Inflammatory macrophage treated with lipopolysaccharide for 4 hours (primary cell): ENCODE measurements around the gene IFNK.

Experiments used
- DNase-seq: peaks from one replicate; pipeline ENCODE4 v3.0.0-alpha.2; 2020

The IFNK gene

DNA sequence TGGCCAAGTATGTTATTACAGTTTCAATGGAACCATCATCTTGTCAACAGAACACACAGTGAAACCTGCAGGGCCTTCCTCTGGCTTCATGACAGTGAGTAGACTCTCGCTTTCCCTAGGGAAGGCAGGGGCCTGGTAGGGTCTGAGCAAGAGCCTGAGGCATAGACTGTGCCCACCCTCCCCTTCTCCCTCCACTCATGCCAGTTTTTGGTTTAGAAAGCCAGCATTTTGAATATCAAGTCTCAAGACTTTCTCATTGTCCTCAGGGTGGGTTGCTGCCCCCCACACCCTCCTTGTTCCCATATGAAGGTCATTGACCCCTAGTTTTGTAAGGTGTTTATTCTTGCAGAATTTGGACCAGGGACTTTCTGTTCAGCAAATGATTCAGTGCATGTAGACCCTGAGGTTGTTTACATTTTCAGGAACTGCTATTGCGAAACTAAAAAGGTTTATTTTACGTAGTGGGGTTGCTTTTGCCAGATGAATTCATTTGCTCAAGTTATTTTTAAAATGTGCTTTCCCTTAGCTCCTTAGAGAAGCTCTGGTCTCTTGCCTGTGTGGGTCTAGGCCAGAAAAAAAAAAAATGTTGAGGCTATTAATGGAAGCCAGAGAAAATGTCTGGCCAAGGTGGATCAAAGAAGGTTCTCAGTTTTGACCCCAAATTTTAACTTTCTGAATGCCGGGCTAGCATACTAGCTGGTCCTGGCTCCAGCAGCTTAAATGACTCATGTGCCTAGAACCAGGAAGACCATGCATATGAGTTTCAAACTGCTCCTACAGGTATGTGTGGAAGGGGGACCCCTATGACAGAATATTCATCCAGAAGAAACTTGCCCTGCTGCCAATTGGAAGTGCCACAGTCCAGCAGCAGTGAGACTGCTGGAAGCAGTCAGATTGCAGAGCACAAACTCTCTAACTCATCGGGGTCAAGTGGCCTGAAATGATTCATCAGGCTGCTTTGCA, 15.7 kb downstream of the IFNK start:
- peak; percentile 50 for DNase-seq

DNA sequence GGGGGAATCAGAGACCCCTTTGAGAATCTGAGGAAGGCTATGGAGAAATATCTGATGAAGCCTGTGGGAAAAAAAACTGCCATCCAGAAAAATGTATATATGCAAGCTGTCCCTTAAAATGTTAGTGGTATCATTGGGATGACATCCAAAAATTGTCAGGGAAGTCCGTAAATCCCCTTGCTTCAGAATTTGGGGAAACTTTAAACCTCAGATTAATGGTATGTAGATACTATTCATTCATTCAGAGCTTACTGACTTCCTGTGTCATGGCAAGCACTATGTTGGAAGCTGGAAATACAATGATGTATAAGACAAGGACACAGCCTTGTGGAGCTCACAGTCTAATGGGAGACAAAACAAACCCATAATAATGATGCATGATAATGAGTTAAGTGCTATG, 16.4 kb downstream of the IFNK start:
- DNase-seq = no peak

DNA sequence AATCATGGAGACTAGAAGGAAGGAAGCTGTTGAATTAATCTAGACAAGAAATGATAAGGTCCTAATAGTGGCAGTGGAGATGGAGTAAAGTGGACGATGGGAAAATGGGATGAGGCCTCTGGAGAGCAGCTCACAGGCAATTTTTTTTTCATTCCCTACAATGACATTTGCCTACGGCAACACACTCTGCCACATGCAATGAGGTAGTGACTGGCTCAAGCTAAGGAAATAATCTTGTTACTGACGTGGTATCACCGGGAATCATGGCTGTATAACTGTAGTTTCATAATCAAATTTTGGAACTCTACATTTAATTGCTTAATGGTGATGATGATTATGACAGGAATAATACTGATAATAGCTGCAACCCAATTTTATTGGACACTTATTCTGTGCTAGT, 17.6 kb downstream of the IFNK start:
- no peak for DNase-seq

DNA sequence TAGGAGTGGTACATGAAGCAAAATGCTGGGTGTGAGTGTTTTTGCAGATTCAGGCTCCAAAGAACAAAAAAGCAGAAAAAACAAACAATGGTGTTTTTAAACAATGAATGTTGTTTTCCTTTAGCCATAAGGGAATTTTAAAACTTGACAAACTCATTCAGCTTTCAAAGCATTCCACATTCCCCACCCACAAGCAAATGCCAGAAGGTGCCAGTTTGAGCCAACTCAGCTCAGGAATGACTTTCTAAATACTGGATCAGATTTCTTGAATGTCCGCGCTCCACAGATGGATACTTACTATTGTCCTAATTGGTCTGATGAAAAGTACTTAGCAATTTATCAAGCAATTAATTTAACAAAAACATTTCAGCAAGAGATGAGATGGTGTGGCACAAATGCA, 18.4 kb downstream of the IFNK start:
- DNase-seq = no peak

DNA sequence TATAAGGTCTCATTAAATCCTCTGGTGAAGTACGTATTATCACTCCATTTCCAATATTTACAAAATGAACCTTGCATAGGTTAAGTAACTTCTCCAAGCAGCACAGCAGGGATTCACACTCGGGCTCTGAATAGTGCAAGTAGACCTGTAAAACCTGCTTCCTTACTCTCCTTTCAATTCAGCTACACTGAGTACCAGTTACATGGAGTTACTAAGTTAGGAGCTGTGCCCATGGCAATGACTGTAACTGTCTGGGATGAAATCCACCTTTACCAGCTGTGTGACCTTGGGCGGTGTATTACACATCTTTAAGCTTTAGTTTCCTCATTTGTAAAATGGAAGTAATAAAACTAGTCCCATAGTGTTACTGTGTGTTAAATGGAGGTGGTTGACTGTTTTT, 21.4 kb downstream of the IFNK start:
- DNase-seq = no peak

DNA sequence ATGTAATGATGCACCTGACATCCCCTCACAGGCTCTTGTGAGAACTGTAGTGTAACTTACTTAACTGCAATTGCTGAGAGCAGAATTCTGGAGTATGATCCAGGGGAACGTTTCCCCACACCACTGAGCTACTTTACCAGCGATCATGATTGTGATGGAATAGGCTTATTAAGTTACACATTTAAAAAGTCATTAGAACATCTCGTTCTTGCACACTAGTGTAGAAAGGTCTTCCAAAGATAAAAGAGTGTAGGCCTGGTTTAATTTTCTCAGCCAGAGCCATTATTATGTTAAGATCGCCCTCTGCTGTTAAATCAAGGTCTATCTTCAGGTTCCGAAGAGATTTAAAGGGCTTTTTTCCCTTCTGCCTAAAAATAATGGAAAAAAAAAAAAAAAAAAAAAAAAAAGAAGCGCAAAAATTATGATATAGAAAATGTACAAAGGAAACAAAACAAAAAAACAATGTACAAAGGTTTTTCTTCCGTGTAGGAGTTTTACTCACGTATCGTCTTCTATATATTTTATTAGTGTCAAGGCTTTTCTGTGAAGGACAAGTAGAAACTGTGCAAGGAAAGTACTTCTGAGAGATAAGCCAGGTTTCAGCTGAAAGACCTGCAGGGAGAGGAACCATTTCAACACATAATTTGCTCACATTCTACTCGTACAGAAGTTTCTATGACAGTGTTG, 24.1 kb downstream of the IFNK start:
- peak; percentile 67 for DNase-seq

DNA sequence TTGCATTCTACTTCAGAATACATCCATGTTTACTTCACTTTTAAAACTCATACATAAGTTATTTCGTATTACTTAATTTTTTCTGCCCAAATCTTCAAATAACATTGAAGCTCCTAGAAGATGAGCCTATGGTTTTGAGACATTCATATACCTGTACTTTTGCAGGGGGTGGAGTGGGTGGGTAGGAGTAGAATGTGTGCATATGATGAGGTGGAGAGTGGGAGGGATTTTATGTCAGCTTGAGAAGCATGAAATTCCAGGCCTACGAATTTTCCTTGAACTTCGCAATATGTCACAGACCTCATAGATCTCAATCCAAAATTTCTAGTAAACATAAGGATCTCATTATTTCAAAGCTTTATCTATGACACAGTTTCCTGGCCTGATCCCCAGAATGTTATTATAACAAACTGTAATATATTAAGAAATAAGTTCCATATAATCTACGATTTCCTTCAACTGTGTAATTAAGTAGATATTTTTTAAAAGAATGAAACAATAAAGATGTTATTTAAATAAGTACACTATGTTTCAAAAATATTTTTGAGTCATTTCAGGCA, 25.2 kb downstream of the IFNK start:
- no peak for DNase-seq

DNA sequence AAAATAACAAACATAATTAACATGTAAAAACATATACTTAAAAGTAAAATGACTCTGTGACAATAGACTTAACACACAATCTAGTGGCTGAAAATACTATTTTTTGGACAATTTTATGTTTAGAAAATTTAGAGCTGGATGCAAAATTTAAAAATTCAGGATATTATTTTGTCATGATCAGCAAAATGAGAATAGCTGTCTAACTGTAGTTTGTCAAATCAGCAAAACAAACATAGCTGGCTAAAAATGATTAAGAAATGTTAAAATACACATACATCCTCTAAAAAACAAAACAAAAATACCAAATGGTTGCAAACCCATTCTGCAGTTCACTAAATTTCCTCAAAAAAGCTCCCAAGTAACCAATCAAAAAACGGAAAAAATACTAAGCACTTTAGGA, 30.6 kb downstream of the IFNK start:
- DNase-seq = no peak

DNA sequence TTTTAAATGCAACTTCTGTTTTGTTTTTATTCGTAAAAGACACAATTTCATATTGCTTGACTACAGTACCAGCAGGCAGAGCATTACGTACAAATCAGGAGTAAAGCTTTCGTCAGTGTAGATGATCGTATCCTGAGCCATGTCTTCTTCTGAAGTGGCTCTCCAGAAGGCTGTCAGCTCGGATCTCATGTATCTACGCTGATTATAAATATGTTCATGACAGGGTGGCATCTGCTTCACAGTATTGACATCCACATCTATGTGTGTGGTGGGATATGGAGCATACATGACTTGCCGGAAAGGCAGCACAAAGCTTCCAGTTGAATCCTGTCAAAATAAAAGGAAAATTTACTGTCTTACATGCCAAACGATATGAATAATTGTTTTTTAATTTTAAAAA, 32.4 kb downstream of the IFNK start:
- DNase-seq = no peak

DNA sequence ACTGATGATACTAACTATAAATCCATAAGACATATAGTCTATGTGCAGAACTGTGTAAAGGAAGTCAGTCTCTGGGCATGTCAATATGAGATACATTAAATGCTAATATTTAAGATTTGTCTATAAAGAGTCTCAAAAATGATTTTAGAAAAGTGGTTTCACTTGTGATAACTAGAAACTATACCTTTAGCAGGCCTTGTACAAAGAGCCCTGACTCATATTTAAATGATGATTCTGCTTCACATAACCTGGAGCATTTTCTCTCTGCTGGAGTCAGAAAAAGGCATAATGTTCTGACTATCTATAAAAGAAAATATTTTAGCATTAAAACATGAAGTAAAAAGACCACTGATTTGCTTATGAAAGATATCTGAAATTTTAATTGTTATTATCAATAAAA, 34.2 kb downstream of the IFNK start:
- no peak for DNase-seq

DNA sequence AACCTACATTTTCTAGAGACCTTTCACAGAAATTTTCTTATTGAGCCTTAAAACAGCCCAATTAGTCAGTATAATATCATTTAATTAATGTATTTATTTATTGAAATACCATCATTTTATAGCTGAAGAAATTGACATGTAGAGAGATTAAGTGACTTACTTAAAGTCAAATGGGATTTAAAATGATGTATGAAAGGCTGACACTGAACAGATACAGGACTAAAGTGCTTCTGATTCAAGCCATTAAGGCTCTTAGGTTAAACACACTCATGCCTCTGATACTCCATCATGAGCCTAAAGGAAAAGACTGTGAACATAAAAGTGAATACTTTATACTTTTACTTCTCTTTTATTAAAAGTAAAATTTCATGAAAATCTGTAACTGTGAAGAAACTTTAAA, 36.4 kb downstream of the IFNK start:
- DNase-seq = no peak

DNA sequence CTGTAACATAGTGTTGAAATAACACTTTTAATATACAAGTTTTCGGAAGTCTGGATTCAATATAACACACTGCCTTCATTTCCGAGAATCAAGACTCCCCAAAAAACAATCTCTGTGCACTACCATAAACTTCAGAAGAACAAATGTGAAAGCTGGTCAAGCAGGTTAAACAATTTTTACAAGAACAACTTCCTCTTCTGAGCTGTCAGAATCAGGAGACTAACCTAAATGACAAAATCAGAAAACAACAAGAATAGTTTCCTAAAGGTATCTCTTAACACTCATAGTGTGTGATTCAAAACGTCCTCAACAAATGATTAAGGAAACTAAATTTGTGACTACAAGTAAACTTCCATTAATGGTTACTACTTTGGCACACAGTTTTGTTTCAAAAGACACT, 37.6 kb downstream of the IFNK start:
- DNase-seq = peak; percentile 55

DNA sequence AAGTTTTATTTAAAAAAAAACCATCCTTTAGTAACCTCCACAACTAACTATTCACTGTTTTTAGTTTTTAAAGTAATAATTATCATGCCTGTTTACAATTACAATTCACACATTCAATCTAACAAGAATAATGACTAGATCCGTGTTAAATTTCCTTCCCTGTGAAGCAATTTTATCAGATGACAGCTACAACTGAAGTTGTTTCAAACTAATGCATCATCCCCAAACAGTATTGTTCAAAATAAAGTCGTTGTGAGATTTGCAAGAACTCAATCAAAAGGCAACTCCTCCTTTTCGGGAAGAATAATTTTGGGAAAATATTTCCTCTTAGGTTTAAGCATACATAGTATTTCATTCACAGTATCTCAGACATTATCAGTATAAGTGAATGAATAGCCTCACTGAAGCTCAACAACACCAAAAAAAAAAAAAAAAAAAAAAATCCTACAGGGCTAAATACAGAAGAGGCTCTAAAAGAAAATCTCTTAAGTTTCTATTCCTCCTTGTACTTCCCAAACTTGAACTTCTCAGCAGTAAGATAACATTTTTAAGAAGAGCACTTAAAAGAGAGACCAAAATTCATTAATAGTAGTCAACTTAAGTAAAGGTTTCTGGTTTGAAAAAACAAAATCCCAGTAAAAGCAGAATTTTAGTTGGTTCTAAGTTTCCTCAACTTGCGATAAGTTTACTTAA, 39.8 kb downstream of the IFNK start:
- peak; percentile 80 for DNase-seq

DNA sequence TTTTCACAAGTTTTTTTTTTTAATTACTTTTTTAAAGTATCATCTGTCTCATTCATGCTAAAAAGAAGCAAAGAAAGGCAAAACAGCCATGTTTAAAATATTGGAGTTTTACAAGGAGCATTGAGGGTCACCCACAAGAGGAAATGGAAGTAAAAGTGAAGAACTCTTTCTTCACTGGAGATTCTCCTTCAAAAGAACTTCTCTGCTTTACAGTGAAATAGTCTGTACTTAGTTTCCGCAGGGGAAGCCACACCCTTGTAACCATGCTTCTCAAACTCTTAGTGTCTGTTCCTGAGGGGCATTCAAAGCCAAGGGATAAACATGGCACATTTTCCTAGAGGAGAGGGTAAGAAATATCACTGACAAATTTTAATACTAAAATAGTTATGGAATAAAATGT, 40.6 kb downstream of the IFNK start:
- DNase-seq = peak; percentile 92

DNA sequence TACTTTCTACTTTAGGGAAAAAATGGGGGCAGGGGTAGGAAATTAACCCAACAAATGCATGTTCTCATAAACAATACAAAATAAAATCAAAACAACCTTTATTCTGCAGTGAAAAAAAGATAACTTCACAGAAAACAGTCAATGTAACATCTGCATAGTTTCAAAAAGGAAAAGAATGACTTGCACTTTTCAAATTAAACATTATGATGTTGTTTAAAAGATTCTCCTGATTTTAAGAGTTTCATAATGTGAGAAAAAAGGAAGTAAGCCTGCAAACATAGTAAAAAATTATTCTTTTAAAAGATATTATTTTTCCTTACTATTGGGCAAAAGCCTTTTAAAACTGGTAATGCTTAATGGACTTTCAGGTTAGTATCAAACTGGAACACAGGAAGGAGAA, 41.6 kb downstream of the IFNK start:
- peak; percentile 63 for DNase-seq

DNA sequence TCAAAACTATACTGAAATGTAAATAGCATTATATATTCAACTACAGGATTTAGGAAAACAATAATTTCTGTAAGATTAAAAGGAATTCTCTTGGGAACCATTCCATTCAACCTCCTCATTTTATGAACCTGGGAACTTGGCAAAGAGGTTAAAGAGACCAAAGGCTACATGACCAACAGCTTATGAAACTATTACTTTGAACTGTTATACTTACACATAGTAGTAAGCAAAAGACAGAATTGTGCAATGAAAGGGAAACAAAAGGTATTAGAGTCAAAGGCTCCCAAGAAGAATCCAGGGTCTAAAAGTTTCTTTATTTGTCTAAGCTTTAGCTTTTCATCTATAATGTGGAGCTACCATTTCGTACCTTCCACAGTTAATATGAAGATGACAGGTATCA, 42.0 kb downstream of the IFNK start:
- peak; percentile 65 for DNase-seq

DNA sequence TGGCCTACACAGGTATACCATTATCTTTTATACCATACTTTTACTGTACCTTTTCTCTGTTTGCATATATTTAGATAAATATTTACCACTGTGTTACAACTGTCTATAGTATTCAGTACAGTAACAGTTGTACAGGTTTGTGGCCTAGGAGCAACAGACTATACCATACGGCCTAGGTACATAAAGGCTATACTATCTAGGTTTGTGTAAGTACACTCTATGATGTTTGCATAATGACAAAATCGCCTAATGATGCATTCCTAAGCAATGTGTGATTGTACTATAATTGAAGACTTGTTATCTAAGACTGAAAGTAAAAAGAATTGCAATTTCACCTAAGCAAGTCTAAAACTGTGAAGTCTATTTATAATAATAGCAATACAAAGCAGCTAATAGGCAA, 45.3 kb downstream of the IFNK start:
- DNase-seq = peak; percentile 27

DNA sequence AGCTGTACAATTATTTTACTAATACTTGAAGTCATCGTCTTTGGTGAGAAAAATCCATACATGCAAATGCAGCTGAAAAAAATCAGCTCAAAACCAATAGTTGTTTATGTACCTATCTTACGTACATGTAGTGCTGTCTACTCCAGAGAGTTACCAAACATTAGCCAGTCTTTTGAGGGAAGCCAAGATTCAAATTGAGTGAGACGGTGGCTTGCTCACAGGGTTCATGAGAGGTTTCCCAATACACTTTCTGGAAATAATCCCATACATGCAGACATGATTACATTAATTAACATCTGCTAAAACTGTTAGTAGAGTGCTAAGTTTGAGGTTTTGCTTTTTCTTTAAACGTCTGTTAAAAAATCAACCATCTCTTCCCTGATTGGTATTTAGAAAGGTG, 46.9 kb downstream of the IFNK start:
- peak; percentile 74 for DNase-seq

DNA sequence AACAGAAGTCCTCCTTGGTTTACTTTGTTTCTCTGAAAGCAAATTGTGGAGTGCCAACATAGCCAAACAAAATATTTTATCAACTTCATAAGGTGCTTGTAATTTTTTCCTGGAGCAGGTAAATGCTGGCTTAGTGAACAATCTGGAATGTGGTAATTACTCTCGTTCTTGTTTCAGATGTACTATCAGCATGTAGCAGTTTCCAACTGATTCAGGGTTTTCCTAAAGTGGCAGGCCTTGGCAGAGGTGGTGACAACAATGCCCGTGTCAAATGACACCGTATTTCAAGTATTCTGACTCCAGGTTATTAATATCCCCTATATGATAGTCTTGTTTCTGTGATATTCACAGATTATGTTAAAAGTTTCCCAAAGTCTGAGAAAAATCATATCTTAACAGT, 48.0 kb downstream of the IFNK start:
- peak; percentile 56 for DNase-seq

DNA sequence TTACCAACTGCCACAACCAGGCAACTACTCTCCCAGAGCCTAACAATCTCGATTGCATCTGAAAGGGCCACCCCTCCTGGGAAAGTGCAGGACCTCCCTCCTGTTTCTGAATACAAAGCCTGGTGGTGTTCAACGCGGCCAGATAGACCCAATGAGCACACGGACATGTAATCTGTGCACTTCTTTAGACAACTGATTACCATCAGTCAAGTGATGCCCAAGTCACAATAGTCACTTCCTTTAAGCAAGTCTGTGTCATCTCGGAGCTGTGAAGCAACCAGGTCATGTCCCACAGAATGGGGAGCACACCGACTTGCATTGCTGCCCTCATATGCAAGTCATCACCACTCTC, 48.5 kb downstream of the IFNK start:
- peak; percentile 99 for DNase-seq

DNA sequence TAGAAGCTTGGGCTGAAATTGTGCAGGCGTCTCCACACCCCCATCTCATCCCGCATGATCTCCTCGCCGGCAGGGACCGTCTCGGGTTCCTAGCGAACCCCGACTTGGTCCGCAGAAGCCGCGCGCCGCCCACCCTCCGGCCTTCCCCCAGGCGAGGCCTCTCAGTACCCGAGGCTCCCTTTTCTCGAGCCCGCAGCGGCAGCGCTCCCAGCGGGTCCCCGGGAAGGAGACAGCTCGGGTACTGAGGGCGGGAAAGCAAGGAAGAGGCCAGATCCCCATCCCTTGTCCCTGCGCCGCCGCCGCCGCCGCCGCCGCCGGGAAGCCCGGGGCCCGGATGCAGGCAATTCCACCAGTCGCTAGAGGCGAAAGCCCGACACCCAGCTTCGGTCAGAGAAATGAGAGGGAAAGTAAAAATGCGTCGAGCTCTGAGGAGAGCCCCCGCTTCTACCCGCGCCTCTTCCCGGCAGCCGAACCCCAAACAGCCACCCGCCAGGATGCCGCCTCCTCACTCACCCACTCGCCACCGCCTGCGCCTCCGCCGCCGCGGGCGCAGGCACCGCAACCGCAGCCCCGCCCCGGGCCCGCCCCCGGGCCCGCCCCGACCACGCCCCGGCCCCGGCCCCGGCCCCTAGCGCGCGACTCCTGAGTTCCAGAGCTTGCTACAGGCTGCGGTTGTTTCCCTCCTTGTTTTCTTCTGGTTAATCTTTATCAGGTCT, 49.0 kb downstream of the IFNK start, which contains the start of gene C9orf72:
TSS of gene C9orf72 (minus strand) at position 564 of the 716 bp plus-strand sequence. CDS start 6,361 bp downstream, outside the sequence.
- DNase-seq = peak; percentile 88
